Dermis microvascular lymphatic vessel endothelial cell (primary cell): Measurements from ENCODE around the gene C12orf75. TPM values are rescaled to one million over a fixed set of nuclear protein-coding genes. Genes with fewer than 3 reads are reported as not detected.

Experiments used
- DNase-seq, 2 donors: peaks; one replicate each; pipeline versions ENCODE4 v3.0.0 to v3.0.0-alpha.2; 2010; ENCODE audit warnings: low read depth in 2 of 2
- total RNA-seq: library from RNA; depleted of rRNA; stranded (reverse); fragments of >200 nt; gene quantifications from 2 replicates; pipeline ENCODE4 v1.2.1, GENCODE V29; 2014

Gene C12orf75
- total RNA-seq, 1 donor from 2014 or later = 15.4 TPM

GRCh38 chr12:105413911-105414487 is 83.5 kb downstream of the C12orf75 start:
- no peak for DNase-seq

GRCh38 chr12:105417732-105418131 is 87.2 kb downstream of the C12orf75 start:
- DNase-seq = no peak

- DNase-seq = no peak
Measured at GRCh38 chr12:105418229-105418628, 87.7 kb downstream of the C12orf75 start.

GRCh38 chr12:105418821-105419291 is 88.4 kb downstream of the C12orf75 start:
- no peak for DNase-seq

- no peak for DNase-seq
Measured at GRCh38 chr12:105419606-105420005, 89.1 kb downstream of the C12orf75 start.

- no peak for DNase-seq
Measured at GRCh38 chr12:105420046-105420445, 89.6 kb downstream of the C12orf75 start.

- DNase-seq = peak; percentile 80 to 88
Measured at GRCh38 chr12:105420659-105421240, 90.3 kb downstream of the C12orf75 start.

Other genes with a start within 250 kb of the C12orf75 start
- gene ALDH1L2, start 246.2 kb upstream of the C12orf75 start, total RNA-seq = 0.13 TPM in 2 replicates
- gene WASHC4, start 223.0 kb upstream of the C12orf75 start, total RNA-seq = 96.7 and 101 TPM in 2 replicates
- 13.5 and 16.9 TPM in 2 replicates for gene APPL2, start 94.5 kb upstream of the C12orf75 start, total RNA-seq